COLO668 (cell line): ENCODE results near the gene NPDC1.
"Not testable (repeated sequence)": the region's sequence is repeated elsewhere in the genome, so short reads cannot be mapped to it uniquely, and the experiment has no call there.

Experiments
- DNase-seq: peaks from one replicate; lab custom pipeline; 2025; ENCODE audit not compliant: unreplicated experiment; lab: John Stamatoyannopoulos, UW

Gene NPDC1

DNA sequence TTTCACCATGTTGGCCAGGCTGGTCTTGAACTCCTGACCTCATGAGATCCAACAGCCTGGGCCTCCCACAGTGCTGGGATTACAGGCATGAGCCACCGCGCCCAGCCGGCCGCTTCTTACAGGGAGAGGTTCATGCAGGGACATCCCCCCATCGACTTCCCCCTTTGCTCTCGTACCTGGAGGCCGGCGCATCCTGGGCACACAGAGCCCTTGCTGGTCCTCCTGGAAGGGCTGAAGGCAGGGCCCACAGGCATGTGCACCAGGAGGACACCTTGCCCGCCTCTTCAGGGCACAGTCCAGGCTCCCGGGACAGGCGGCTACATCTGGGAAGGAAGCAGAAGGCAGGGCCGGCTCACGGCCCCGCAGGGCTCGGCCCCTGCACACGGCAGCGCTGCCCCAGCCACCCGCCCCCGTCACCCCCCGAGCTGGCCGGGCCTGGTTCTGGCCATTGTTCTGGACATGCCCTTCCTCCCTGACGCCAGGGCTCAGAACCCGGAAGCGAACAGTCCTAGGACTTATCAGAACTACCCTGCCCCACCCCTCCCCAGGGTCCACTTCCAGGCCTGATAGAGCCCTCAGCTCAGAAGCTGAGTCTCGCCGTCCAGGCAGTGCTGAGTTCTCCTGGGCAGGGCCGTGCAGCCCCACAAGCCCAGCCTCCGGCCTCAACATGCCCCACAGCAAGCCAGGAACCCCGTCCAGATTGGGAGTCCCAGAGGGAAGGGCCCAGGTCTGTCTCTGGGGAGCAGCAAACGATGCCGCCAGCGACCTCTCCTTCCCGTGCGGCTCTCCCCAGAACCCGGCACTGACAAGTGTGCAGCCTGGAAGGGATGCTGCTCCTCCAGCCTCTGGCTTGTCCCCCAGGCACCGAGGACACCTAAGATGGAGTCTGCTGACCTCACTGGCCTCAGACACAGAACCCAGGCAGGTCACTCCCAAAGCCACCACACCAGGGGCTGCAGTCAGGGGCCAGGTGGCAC lies 2.9 kb downstream of the NPDC1 start:
- DNase-seq, result no peak

DNA sequence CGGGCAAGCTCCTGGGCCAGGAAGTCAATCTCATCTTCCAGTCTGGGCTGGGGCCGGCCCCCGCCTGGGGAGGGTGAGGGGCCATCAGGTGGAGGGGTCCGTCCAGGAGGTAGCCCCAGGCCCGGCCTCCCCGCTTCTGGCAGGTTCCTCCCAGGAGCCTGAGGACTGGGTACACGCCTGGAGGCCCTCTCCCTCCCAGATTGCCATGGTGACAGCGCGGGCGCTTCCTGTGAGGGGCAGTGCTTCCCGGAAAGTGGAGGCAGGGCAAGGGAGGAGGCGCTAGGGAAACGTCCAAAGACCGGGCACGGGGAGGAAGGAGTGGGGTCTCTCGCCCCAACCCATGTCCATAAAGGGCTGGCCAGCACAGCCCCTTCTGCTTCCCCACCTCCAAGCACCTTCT lies 4.9 kb downstream of the NPDC1 start:
- no peak for DNase-seq

GRCh38 chr9:137040568-137040967 lies 5.4 kb downstream of the NPDC1 start:
- DNase-seq, result no peak

DNA sequence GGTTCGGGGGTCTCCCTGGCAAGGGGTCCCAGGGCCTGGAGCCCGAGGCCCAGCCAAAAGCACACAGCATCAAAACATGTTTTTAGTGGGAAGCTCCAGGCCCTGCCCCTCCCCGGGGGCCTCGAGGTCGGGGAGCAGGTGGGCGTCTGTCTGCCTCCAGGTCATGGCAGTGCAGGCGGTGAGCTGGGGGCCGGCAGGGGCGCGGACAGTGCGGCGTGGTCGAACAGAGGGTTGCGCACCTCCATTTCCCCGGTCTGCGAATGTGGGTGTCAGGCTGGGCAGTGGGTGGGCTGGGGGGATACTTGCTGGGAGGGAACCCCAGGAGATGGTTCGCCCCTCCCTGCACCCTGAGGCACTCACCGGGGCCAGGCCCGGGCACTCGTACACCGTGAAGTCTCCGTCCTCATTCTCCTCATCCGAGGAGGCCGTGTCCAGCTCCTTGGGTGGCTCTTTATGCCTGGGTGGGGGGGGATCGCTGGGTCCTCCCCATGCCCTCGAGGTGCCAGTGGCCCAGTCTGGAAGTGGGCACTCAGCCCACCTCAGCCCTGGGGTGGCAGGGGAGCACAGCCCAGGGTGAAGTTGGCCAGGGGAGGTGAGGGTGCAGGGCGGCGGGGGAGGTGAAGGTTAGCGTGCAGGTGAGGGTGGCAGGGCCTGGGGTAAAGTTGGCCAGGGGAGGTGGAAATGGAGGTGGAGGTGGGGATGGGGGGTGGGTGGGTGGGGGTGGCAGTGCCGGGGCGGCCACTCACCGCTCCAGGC lies 6.2 kb downstream of the NPDC1 start:
- no peak for DNase-seq

- no peak for DNase-seq
Measured at GRCh38 chr9:137038916-137039315, 7.1 kb downstream of the NPDC1 start.

- DNase-seq, result no peak
Measured at GRCh38 chr9:137037483-137037882, 8.5 kb downstream of the NPDC1 start.

- DNase-seq, result no peak
Measured at GRCh38 chr9:137037035-137037434, 8.9 kb downstream of the NPDC1 start.

DNA sequence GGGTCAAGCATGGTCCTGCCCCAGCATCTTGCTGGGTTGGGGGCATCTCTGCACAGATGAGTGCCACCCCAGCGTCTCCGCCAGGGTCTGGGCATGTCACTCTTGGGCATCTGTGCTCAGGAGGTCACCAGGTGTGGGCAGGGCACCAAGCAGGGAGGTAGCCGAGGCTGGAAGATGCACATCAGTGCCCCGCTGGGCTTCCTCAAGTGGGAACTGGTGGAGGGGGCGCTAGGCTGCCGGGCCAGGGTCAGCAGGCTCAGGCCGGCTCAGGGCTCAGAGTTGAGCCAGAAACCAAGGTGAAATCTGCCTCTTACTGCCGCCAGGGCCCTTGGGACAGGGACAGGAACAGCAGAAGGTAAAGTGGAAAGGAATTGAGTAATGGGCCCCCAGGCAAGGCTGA lies 10.0 kb downstream of the NPDC1 start:
- no peak for DNase-seq

DNA sequence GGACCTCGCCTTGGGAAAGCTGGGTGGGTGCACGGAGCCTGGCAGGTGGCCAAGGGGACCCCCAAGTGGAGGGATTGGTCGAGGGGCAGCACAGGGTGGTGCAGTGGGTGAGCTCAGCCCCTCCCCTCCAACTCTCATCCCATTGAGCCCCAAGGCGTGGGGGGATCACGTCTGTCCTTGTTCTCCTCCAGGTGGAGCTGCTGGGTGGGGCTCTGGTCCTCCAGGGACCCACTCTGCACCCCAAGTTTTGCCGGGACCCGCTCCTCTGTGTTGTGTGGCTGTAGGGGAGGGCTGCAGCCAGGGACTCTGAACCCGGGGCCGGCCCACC lies 10.5 kb downstream of the NPDC1 start:
- DNase-seq, result no peak

DNA sequence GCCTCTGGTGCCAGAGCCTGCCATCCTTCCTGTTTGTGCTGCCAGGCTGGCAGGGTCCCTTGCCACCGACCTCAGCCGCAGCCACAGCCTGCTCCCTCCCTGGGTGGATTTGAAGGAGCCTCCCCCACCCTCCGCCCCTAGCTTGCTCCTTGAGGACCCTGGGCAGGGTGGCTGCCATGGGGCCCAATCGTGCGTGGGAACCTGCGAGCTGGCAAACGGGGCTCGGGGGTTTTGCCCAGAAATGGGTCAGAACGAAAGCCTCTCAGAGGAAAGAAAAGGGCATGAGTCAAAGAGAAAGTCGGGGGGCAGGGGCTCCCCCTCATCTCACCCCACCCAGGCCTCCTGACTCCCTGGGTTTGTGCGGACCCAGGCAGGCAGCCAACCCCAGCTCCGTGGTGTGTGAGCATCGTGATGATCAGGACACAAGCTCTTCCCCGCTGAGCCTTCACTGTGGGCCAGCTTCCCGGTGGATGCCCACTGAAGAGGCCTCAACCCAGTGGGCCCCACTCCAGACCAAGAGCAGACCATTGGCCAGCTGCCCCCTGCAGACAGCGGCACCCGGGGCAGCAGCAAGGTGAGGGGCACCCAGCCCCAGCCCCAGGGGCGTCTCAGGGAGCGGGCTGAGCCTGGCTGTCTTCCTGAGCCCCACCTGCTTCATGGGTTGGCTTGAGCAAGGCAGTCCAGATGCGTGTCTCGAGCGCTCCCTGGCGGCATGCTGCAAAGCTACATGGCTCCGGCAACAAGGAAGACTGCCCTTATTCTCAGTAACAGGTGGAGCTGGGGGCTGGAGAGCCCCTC lies 11.1 kb downstream of the NPDC1 start:
- DNase-seq, result peak; percentile 90

GRCh38 chr9:137034039-137034708 lies 11.8 kb downstream of the NPDC1 start:
- peak; percentile 48 for DNase-seq

DNA sequence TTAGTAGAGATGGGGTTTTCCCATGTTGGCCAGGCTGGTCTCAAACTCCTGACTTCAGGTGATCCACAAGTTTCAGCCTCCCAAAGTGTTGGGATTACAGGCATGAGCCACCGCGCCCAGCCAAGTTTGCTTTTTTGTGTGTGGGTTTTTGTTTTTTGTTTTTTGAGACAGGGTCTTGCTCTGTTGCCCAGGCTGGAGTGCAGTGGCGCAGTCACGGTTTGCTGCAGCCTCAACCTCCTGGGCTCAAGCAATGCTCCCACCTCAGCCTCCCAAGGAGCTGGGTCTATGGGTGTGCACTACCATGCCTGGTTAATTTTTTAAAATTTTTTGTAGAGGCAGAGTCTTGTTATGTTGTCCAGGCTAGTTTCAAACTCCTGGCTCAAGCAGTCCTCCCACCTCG lies 12.5 kb downstream of the NPDC1 start:
- DNase-seq, result not testable (repeated sequence)

GRCh38 chr9:137032858-137033257 lies 13.1 kb downstream of the NPDC1 start:
- DNase-seq, result no peak

- DNase-seq, result peak; percentile 26
Measured at GRCh38 chr9:137031904-137032640, 13.9 kb downstream of the NPDC1 start, which contains the start of gene FUT7. Gene FUT7 (minus strand): TSS chr9:137032088. CDS start chr9:137031991, 97 bp downstream.

GRCh38 chr9:137030538-137031527 lies 15.1 kb downstream of the NPDC1 start:
- peak; percentile 24 for DNase-seq

GRCh38 chr9:137030006-137030405 lies 16.0 kb downstream of the NPDC1 start:
- DNase-seq, result no peak

DNA sequence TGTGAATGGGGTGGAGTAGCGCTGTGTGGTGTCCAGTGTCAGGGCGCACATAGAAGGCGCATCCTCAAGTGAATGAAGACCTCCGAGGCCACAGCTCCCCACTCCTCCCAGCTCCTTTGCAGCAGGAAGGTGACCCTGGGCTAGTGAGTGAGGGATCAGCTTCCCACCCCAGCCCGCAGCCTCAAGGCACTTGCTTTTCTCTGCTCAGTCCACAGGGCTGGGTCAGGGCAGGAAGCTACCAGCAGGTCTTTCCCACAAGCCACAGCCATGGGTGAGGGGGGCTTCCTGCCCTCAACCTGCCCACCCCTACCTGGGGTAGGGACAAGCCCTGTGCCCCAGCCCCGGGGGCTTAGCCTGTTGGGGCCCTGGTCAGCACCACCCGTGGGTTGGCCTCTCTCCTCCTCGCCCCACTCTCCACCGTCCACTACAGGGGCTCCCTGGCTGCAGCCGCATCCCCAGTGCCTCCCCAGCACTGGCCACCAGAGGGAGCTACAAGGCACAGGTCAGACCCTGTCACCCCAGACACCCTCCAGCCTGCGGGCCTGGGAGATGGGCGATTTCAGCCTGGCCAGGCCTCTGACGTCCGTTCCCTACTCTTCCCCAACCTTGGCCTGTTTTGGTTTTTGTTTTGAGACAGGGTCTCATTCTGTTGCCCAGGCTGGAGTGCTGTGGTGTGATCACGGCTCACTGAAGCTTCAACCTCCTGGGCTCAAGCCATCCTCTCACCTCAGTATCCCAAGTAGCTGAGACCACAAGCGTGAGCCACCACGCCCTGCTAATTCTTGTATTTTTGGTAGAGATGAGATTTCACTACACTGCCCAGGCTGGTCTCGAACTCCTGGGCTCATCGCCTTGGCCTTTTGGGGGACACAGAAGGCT lies 16.7 kb downstream of the NPDC1 start:
- peak; percentile 80 for DNase-seq
